UCSD-AML1 (cell line): Measurements from ENCODE around the gene GFPT2.

Experiments
- DNase-seq: peaks from one replicate; lab custom pipeline; 2025; ENCODE audit not compliant: unreplicated experiment; lab: John Stamatoyannopoulos, UW

The GFPT2 gene

DNA sequence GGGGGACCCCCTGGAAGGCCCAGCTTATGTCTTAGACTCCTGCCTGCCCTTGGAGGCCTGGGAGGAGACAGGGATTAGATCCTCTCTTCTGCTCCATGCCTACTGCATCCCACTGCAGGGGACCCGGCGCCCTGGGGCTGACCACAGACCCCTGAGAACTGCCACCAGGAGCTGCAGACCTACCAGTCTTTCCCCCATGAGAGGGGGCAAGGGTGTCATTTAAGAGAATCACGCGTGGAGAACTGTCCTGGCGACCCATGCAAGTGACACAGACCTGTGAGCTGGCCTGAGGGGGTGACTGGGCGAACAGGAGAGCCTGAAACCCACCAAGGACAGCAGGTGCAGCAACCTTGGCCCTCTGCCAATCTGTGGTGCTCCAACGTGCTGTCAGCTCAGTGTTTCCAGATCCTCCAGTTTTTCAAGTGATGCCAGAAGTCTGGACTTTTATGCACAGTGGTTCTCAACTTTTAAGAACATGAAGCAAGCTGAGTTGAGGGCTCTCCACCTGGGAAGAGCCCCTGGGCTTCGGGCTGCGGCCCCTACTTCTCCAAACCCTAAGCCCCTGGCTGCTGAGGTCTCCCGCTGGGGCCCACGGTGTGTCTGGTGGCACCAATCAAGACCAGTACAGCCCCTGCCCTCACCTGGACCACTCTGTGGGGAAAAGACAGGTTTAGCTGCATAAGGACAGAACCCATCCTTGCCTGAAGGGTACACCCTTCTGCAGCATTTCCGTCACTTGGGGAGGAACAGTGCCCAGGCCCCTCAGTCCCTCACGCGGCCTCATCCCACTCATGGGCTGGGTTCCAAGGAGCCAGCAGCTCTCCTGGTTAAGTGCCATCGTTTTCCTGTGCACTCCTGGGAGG, 18.2 kb downstream of the GFPT2 start:
- DNase-seq = no peak

DNA sequence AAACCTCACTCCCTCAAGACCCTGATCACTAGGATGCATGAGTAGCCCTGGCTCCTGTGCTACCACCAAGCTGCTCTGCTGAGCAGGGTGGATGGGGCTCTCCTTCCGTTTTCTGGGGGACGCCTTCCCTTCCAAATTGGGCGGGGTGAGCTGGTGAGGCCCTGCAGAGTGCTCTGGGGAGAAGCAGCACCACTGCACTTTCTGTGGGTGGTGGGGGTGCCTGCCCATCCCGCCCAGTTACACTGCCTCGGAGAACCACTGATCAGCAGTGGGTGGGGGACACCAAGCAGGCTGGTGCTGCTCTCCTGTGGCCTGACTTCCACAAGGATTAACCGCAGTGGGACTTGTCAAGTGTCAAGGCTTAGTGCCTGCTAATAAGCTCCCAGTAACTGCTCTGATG, 19.0 kb downstream of the GFPT2 start:
- no peak for DNase-seq

DNA sequence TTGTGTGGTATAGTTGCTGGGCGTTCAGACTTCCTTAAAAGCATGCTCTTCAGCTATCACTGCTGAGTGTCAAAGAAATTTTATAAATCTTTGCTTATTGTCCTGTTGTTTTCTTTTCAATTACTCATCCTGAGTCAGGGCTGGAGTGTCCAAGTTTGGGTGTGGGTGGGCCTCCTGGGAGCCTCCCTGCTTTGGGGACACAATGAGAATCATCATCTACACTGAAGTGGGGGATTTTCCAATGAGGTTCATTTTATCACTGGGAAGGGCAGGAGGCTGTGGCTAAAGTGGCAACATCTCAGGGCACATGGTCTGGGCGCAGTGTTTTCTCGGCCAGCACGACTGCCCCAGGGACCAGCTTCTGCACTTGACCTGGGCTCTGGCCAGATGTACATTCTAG, 19.5 kb downstream of the GFPT2 start:
- no peak for DNase-seq

DNA sequence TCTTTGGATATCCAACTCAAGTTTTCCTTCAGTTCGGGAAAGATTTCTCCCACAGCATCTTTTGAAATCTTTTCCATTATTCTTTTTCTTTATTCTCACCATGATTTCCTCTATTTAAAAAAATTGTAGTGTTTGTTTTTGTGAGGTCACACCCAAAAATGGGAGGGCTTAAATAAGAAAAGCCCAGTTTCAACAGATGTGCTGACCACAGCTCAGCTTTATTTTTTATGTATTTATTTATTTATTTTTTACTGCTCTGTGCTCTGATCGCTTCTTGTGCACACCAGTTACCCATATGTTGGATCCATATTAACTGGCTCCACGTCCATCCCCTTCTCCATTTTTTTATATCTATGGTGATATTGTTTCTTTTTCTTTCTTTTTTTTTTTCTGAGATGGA, 20.3 kb downstream of the GFPT2 start:
- DNase-seq = no peak

DNA sequence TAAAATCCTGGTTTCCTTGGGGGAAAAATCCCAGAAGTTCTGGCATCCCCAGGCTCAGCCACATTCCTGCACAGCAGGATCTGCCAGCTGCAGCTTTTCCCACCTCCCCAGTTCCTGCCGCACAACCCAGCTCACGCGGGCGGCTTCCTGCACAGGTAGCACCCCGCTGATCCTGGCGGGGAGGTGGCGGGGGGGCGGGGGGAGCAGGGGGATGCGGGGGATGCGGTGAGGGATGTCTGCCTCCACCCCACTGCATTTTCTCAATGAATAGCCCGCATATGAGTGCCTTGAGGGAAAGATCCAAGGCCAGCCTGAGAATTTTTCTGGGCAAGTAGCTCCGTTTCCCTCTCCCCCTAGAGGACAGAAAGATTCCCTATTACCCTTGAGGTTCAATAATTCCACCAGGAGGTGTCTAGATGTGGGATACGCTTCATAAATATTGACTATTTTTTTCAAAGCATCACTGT, 21.1 kb downstream of the GFPT2 start:
- no peak for DNase-seq

DNA sequence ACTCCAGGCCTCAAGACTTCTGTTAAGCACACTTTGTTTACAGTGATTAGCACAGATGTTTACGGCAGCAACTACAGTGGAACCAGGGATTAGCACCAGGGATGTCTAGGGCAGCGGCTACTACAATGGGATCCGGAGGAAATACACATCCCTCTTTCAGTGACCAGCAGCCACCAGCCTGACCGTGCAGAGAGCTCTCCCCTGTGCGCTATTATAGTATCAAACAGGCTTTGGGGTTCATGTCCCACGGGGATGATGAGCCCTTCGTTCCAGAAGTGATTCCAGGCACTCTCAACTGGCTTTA, 21.5 kb downstream of the GFPT2 start:
- DNase-seq = no peak

DNA sequence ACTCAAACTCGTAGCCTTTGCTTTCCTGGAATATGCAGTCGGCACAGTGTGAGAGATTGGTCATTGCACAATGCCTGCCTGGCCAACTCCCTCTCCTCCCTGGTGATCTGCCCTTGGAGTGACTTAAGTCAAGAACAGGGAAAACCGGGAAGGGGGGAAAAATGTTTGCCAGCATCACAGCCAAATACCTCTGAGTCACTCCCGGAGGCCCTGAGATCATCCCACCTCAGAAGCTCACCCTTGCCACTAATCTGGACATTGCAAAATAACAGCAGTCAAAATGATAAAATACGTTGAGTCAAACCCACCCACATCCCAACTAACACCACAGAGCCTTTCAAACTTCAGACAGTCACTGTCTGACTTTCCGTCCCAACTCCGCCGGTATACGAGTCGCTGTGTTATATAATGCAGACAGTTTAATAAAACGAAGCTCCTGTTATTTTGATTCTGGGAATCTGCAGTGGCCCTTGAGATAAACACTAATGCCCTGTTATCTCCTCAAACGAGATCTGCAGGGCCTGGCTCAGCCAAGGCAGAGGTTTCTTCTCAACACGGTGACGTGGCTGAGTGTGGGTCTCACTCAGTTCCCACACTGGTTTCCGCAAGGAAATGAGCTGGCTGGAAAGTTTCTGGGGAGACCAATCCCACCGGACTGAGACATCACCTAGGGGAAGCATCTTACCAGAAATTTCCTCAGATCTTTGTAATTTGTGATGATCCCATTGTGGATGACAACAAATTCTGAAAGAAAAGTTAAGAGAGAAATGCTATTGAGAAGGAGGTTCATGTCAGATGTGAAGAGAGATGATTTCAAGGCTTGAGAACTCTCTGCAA, 22.1 kb downstream of the GFPT2 start:
- no peak for DNase-seq

DNA sequence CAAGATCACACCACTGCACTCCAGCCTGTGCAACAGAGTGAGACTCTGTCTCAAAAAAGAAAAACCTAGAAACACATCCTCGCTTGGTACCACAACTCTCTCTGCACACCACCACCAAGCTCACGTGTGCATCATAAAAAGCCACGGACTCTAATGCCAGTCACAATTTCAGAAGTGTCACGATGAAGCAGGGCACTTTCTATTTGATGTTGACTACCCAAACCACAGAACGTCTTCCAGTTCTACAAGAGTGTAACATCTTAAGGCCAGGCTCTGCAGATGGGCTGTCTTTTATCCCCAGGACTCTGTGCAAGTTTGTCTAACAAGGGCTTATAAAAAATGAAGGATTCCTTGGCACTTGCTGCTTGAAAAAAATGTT, 22.9 kb downstream of the GFPT2 start:
- DNase-seq = no peak

DNA sequence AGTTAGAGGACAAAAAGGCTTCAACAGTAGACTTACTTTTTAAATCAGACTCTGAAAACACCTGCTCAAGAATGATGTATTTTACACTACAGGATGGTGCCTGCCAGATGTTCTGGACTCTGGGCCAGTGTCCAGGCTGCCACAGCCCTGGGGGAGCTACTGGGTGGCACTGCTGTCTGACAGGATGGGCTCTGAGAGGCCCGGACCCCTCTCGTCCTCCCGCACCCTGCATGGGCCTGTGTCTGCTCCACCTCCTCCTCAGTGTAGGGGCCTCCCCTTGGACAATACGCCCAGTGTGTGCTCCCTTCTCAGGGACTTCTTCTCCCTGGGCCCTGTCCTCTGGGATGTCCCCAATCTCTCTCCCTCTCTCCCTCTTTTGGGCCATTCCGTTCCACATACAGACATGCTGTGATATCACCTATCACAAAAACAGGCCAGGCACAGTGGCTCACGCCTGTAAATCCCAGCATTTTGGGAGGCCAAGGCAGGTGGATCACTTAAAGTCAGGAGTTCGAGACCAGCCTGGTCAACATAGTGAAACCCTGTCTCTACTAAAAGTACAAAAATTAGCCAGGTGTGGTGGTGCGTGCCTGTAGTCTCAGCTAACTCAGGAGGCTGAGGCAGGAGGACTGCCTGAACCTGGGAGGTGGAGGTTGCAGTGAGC, 23.4 kb downstream of the GFPT2 start:
- DNase-seq = no peak

DNA sequence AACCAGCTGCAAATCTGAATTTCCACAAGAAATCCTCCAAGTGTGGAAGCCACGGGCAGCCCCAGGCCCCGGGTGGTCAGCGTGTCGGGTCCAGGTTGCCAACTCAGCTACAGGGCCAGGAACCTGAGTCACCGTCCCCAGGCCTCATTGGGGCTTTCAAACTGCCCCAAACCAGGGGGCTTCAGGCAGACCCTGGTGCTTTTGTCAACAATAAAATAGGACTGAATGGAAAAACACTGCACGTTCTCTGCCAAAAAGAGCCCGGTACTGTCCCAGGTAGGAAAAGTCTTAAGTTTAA, 24.0 kb downstream of the GFPT2 start:
- no peak for DNase-seq

DNA sequence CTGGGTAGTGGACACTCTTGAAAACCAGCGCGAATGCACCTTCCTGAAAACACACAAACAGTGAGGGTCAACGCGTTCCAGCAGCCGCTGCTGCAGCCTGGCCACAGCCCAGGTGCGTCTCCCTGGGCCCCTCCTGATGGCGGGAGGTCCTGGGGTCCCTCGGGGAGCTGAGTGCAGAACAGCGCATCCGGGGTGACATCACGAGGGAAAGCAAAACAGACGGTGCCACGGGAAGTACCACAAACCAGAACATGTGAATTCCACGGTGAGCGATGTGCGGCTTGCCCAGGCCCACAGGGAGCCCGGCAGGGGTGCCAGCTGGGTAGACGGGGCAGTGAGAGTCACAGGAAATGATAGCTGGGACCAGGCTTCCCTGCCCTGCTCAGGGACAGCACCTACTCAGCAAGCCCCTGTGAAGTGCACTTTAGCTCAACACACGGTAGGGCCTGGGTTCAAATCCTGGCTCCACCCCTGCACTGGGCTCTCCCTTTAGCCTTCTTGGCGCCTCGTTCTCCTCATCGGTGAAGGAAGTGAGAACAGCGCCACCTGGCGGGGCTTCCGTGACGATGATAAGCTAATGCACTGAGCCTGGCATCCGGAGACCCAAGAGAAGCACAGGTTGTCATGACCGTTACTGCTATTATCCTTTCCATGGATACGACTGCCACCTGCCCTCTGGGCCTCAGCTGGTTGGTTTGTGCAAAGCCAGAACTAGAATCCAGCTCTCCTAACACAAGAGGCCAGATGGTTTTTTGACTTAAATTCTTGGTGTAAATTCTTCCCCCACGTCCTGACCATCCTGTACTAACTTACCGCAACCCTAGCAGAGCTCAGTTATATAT, 24.6 kb downstream of the GFPT2 start:
- peak; percentile 85 for DNase-seq

DNA sequence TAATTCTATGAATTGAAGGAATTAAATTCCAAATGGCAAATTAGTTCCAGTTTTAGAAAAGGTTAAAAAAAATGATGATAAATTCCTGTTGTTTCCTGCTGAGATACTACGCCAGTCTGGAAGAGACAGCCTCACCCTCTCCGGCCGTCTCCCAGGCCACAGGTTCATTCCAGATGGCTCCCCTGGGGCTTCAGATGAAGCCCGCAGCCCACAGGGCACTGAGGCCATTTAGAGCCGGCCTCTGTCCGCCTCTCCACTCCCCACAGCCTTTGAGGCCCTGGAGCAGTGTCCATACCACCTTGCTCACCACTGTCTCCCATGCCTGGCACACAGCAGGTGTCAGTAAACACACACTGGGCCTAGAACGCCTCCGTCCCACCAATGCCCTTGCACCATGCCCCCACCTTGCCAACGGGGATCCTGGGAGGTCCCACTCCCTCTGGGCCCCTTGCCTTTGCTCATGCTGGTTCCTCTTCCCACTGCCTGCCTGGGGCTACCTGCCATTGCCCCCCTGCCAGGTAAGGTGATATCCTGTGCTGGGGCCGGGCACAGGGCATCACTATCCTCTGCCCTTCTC, 26.1 kb downstream of the GFPT2 start:
- DNase-seq = no peak

DNA sequence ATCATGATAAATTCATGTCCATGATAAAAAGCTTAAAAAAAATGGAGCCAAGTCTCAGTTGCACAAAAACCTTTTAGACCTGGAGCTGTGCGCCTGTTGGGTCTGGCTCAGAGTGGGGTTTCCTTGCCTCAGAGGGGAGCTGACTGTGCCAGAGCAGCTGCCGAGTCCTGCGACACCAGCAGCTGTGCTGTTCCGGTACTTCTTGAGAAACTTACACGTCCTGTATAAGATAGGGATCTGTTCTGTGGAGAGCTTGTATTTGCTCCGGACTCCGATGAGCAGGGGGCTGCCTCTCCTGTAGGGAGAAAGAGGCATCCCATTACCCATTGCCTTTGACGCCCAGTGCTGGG, 28.6 kb downstream of the GFPT2 start:
- no peak for DNase-seq

DNA sequence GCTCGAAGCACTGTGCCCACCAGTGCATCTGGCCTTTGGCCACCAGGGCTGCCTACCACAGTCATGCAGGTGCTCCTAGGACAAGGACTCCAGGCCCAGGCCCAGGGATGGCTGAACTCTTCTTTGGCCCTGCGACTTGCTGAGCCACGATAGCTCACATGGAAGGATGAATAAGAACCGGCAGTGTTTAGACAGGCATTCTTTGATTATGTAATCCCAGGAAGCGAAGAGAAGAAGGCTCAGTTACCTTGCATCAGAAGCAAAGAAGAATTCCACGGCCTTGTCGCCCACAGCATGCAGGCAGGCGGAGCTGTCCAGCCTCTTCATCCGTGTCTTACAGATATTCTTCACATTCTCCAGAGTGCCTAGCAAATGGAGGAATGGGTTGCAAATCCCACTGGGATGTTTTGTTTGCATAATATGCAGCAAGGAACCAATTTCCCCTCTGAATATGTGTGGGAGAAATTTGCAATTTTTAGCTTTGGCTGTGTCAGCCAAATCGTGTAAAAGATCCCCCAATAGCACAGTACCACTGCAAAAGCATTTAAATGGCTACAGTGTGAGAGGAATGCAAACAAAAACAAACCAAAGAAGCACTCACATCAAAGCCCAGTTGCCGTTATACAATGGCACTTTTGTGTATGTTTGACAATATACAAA, 29.1 kb downstream of the GFPT2 start:
- no peak for DNase-seq

DNA sequence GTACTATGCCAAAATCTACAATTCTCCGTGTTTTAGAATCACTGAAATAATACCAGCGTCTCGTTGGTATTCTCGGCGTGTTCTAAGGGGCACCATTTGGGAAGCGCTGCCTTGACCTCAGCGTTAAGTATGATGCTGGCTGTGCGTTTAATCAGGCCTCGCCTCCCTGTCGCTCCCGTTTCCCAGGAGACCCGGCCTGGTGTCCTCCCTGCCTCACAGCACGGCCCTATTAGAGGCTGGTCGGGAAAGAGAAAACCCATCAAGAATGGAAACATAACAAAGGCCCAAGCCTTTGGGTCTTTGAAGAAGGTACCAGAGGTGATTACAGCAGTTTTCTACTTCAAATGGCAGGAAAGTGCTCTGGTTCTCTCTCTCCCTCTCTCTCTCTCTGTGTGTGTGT, 30.0 kb downstream of the GFPT2 start:
- DNase-seq = no peak

DNA sequence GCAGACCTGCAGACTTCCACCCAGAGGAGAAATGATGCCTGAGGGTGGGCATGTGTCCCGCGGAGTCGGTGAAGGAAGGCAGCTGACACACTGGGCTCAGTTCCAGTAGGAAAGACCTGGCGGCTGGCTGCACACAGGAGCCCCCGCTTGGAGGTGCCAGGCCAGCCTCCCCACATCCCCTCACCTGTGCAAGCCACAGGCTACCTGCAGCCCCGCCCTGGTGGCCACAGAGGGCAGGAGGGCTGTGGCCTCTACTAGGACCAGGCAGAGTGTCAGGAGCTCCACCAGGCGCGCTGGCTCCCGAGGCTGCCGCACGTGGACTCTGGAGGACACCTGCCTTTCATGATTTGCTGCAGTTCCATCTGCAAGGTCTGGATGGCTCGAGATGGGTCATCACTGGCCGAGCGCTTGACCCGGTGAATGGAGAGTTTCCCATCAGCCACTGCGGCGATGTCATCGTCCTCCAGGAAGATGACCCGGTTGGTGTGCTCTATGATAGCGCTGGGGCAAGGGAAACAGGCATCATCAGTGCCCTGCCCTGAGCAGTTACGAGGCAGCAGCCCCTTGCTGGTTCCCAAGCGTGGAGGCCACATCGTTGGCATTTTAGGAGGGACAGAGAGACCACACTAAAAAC, 34.6 kb downstream of the GFPT2 start:
- no peak for DNase-seq

DNA sequence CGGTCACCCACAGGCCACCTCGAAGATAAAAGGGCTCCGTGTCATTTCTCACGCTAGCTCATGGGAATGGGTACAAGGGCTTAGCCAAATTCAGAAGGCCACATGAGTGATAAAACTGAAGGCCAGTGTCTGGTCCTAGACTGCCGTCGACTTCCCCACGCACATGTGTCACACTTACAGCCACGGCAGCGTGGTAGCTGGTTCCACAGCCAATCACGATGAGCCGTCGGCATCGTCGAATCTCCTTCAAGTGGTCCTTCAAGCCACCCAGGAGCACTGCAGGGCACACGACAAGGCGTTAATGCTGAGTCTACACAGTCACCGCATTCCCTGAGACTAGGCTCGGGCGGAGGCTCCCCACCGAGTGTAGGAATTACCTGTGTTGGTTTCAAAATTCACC, 36.5 kb downstream of the GFPT2 start:
- DNase-seq = no peak

DNA sequence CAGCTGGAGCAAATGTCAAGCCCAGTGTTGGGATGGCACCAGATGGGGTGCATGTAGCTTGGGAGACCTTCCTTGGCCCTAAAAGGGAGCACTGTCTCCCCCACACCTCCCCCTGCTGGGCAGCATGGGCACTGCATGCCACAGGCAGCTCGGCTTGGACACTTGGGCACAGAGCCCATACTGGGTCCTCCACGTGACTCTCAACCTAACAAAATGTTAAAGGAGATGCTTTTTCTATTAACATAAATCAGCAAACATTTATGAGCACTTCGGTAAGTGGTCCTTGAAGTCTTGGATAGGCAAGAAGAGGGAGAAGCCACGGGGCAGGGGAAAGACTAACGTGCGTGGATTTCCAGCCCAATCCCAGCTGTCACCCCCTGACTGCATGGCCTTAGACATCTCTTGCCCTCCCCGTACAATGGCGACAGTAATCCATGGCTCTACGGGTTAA, 37.3 kb downstream of the GFPT2 start:
- DNase-seq = peak; percentile 72

DNA sequence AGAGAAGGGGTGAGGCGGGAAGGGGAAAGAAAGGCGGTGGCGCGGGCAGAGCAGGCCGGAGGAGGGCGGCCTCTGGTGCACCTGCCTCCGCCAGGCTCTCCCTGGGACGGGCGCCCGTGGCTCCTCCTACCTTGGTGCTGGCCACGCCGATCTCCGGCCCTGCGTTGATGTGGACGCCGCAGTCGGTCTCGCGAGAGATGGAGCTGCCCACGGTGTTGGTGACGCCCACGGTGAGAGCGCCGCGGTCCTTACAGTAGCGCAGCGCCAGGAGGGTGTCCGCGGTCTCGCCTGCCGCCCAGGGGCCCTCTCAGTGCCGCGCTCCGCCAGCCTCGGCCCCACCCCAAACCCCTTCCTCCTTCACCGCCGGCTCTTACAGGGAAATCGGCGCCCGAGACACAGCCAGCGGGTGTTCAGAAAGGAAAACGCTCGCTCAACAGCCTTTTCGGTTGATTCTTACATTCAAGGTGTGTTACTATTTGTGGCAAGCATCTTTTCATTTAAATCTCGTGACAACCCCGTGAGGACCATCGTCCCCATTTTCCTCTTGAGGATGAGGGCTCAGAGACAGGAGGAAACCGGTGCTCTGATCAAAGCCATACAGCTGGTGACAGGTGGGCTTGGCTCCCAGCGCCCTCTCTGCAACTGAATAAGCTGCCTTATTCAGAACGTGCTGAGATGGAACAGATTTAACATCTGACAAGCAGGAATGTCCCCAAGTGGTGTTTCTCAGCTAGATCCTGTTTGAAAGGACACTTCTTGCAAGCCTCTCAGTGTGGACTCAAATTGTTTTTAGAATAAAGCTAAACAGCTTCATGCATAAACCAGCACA, 39.2 kb downstream of the GFPT2 start:
- no peak for DNase-seq
